Effector CD4-positive, alpha-beta T cell (primary cell): ENCODE measurements around the gene DGKD.
"Not testable (repeated sequence)": the region's sequence is repeated elsewhere in the genome, so short reads cannot be mapped to it uniquely, and the experiment has no call there.

Experiments used
- DNase-seq: peaks from one replicate; pipeline ENCODE4 v3.0.0-alpha.2; 2020
- total RNA-seq: gene quantifications from one replicate; lab custom pipeline; 2026; lab: John Stamatoyannopoulos, UW

The DGKD gene
- 198 reads per million, percentile 92 among the genes with 10 or more reads in this experiment for total RNA-seq

GRCh38 chr2:233353769-233354499 lies at the start of gene DGKD:
Gene DGKD, plus strand, starts transcription at chr2:233354494. Its CDS starts 25 bp downstream, at chr2:233354519.
- peak; percentile 66 for DNase-seq

- DNase-seq = no peak
These were observed 46.7 kb upstream of the DGKD start, which contains the start of gene SAG for GRCh38 chr2:233307565-233307964. Gene SAG, plus strand, starts transcription at chr2:233307816. Its CDS starts 1,374 bp downstream, at chr2:233309190.

GRCh38 chr2:233311241-233311926 lies 42.9 kb upstream of the DGKD start:
- no peak for DNase-seq

GRCh38 chr2:233312874-233313273 lies 41.4 kb upstream of the DGKD start:
- no peak for DNase-seq

DNA sequence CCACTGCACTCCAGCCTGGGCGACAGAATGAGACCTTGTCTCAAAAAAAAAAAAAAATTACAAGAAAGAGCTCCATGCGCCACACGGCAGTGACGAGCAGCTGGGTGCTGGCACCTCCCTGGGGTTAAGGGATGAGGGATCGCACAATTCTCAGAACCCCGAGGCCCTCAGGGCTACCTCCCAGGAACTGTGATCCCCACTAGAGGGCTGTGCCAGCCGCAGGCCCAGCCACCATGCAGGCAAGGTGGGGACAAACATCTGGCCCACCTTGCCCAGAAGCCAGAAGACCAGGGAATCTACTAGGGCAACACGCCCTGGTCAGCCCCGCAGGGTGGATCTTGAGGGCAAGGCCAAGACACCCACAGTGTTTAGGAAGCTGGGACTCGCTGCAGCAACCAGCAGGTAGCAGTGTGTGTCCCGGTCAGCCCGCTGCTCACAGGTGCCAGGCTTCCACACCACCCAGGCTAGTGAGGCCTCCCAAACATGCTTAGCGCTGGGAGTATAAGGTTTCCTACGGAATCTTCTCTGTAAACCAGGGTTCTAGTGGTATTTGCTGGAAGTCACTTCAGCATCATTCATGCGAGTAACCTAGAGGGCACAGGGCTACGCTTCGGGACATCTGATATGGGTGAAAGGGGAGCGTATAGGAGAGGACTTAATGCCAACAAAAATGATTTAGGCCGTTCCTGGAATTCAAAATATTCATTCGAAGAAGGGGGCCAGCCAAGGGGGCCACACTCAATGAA lies 39.9 kb upstream of the DGKD start:
- no peak for DNase-seq

DNA sequence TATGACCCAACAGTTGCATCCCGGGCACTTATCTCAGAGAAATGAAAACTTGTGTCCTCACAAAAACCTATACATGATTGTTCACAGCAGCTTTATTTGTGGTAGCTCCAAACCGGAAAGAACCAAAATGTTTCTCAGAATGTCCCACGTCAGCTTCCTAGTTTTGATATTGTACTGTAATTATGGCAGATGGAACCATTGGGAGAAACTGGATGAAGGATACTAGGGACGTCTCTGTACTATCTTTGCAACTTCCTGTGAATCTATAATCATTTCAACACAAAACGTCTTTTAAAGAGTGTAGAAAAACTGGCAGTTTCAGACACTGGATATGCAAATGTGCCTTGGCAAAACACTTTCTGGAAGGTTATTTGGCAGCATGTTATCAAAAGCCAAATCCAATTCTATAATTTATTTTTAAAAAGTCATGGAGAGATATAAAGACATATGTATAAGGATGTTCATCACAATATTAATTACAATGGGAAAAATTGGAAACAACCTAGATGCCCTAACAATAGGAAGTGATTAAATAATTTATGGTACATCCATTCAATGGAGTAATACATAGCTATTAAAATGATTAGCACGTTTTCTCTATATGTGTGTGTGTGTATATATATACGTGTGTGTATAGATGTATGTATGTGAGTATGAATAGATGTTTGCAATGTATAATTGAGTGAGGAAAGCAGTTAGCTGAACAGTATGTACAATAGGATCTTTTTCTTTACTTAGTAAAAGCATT lies 36.9 kb upstream of the DGKD start:
- DNase-seq = no peak

GRCh38 chr2:233319256-233319655 lies 35.0 kb upstream of the DGKD start:
- DNase-seq = no peak

DNA sequence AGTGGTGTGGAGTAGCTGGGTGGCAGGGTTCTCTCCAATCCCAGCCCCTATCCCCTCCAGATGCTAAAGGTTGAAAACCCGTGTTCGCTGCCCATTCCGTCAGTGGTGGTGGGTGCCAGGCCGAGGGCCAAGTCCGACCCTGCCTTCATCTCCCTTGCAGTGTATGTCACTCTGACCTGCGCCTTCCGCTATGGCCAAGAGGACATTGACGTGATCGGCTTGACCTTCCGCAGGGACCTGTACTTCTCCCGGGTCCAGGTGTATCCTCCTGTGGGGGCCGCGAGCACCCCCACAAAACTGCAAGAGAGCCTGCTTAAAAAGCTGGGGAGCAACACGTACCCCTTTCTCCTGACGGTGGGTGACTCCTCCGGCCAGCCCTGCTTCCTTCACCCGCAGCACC lies 33.8 kb upstream of the DGKD start:
- no peak for DNase-seq

DNA sequence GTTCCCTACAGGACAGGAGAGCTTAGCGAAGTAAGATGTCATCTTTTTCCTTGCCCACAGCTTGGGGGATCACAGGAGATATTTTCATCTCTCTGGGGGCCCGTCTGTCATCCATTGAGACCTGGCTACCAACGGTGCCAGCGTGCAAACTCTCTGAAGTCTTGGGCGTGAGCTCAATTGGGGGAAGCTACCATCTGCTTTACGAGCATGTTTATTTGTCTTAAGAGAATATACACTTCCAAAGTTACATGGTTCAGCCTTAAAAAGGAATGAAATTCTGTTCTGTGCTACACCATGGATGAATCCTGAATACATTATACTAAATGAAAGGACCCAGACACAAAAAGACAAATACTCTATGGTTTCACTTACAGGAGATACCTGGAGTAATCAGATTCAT lies 33.1 kb upstream of the DGKD start:
- DNase-seq = no peak

DNA sequence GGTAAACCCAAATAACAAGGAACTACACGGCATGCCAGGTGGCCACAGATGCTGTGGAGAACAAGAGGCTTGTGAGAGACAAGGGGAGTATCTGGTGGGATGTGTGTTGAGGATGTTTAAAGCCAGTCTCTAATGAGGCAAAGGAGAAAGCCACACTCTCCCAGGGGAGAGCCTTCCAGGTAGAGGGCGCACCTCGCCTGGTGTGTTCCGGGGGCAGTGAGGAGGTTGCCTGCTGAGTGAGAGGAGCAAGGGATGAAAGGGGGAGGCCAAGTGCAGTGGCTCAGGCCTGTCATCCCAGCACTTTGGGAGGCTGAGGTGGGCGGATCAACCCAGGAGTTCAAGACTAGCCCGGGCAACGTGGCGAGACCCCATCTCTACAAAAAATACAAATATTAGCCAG lies 30.4 kb upstream of the DGKD start:
- no peak for DNase-seq

GRCh38 chr2:233325256-233325655 lies 29.0 kb upstream of the DGKD start:
- DNase-seq = no peak

GRCh38 chr2:233325814-233326213 lies 28.5 kb upstream of the DGKD start:
- DNase-seq = no peak

DNA sequence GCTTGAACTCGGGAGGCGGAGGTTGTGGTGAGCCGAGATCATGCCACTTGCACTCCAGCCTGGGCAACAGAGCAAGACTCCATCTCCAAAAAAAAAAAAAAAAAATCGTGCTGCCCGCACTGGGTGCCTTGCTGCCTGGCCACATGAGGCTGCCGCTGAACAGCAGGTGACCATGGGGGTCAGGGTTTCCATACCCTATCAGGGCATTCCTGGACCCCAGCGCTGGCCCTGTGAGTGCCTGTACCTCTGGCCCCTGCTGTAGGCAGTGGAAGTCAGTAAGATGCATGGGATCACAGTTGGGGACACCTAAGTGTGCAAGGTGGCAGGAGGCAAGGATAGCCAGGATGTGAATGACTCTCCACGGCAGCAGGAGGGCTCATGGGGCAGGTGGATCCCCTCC lies 27.8 kb upstream of the DGKD start:
- no peak for DNase-seq

DNA sequence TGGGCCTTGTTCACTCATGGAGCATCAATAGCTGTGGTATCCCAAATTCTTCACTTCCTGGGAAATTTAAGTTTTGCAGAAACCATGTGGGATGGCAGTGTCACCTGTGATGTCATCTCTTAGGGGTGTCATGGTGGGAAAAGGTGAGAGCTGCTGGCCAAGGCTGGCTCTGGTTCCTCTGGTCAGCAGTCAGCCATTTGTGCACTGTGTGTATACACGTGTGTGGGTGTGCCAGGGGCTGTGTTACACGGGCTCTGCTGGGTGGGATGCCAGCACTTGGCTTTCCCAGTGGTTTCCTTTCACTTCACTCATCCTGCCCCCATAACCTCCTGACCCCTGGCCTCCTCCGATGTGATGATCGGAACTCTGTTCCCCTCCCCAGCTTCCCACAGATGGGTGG lies 25.4 kb upstream of the DGKD start:
- no peak for DNase-seq

- no peak for DNase-seq
These were observed 24.7 kb upstream of the DGKD start for GRCh38 chr2:233329489-233330135.

DNA sequence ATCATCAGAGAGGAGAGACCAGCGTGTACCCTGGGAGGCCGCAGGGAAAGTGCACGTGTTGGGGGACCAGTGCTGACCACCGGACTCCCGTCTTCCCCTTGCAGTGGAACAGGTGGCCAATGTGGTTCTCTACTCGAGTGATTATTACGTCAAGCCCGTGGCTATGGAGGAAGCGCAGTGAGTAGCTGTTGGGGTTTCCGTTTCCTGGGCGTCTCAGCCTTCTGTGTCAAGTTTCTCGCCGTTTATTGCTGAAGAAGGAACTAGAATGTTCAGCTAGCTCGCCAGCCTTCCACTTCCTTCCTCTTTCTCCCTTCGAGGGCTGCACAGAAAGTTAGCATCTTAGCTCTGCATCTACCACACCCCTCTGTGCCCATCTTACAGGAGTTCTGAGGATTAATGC lies 22.8 kb upstream of the DGKD start:
- DNase-seq = peak; percentile 66

GRCh38 chr2:233332125-233332524 lies 22.2 kb upstream of the DGKD start:
- DNase-seq = no peak

DNA sequence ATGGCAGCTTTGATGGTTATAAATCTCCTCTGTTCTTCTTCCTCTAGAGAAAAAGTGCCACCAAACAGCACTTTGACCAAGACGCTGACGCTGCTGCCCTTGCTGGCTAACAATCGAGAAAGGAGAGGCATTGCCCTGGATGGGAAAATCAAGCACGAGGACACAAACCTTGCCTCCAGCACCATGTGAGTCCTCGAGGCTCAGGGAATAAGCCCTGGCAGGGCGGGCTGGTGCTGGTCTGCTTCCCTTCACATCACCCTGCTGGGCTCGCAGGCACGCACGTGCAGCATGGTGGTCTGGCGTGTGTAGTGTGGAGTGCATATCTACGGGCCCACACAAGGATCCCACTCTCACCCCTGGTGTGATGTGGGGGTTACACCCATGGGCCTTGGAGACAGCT lies 19.4 kb upstream of the DGKD start:
- no peak for DNase-seq

DNA sequence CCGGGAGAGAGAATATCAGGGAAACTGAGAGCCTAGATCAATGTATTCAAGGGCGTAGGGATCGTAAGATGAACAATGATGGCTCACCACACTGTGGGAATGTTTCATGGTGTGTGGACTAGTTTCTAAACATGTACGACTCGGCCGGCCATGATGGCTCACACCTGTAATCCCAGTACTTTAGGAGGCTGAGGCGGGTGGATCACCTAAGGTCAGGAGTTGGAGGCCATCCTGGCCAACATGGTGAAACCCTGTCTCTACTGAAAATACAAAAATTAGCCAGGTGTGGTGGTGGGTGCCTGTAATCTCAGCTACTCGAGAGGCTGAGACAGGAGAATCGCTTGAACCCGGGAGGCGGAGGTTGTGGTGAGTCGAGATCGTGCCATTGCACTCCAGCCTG lies 18.2 kb upstream of the DGKD start:
- DNase-seq = not testable (repeated sequence)

GRCh38 chr2:233336541-233336940 lies 17.8 kb upstream of the DGKD start:
- no peak for DNase-seq

- DNase-seq = no peak
These were observed 16.2 kb upstream of the DGKD start for GRCh38 chr2:233338046-233338445.

- no peak for DNase-seq
These were observed 15.4 kb upstream of the DGKD start for GRCh38 chr2:233338812-233339368.
